Measurements from ENCODE around the gene PAK5.

The PAK5 gene

DNA sequence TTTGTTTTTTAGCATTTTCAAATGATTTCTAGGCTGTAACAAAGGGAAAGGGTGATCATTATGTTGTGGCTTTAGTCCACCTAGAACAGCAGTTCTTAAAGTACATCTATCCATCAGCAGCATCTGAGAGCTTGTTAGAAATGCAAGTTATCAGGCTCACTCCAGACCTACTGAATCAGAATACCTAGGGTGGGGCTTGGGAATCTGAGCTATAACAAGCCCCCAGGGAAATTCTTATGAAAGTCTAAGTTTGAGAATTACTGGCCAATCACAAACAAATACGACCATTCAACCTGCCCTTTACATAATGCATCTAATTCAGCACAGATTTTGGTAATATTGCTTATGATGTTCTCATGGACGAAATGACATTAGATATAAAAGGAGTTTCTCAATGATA is 201.0 kb downstream of the PAK5 start:
- ChIA-PET POLR2A (no interaction called here), CTCF (interaction anchor here (0.9 to 1.5 kb wide), 3 partner anchors 12 to 230 kb away, joined by 3 to 4 read pairs (median 4); no protein-coding TSS in a partner anchor)
- TF ChIP-seq CTCF (IDR thresholded peaks at IDR 0.05; ENCODE audit: control extremely low read depth, extremely low read depth, low read depth, missing control alignments): no peak
- DNase-seq (ENCODE audit: extremely low spot score): no peak

DNA sequence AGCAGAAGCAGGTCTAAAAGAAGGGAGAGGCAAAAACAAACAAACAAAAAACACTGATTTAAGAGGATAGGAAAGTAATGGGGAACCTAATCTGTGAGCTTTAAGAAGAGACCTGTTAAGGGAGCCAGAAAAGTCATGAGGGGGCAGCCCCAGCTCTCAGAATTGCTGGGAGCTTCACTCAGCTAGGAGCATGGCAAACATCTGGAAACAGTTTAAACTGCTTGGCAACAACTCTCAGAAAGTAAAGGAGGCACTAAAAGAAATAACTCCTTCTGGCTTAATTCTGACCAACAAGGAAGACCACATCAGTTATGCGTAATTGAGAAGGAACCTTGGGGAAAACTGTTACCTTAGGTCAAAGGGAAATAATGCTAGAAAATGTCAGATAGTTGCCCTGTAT is 203.1 kb downstream of the PAK5 start:
- no peak for TF ChIP-seq CTCF (IDR thresholded peaks at IDR 0.05; ENCODE audit: control extremely low read depth, extremely low read depth, low read depth, missing control alignments)
- DNase-seq (ENCODE audit: extremely low spot score): no peak
- ChIA-PET CTCF (interaction anchor here (1.1 to 3.3 kb wide), 3 partner anchors 10 to 23 kb away, joined by 3 to 10 read pairs (median 4); no protein-coding TSS in a partner anchor), POLR2A (interaction anchor here (0.6 kb wide), 1 partner anchor 86 kb away, joined by 3 read pairs; no protein-coding TSS in a partner anchor)

- no peak for TF ChIP-seq CTCF (IDR thresholded peaks at IDR 0.05; ENCODE audit: control extremely low read depth, extremely low read depth, low read depth, missing control alignments)
- CTCF ChIA-PET: interaction anchor here (3.3 kb wide), 1 partner anchor 17 kb away, joined by 10 read pairs; no protein-coding TSS in a partner anchor
- DNase-seq (ENCODE audit: extremely low spot score): no peak
- POLR2A ChIA-PET: no interaction called here
Measured at GRCh38 chr20:9634327-9634726, 204.5 kb downstream of the PAK5 start.

DNA sequence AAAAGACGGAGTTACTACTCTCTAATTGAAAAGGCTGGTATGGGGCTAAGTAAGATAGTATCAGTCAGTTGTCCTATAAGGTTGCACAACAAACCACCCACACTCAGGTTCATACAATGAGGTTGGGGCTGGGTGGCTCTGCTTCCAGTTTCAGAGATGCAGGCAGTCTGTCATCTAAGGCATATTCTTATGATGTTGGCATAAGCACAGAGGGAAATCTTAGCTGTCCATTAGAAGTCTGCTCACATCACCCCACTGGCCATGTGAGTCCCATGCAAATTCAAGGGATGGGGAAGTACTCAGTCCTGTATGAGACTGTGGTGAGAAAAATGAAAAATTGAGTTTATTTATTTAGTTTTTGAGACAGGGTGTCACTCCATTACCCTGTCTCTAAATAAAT is 205.9 kb downstream of the PAK5 start:
- CTCF ChIA-PET: no interaction called here
- no peak for TF ChIP-seq CTCF (IDR thresholded peaks at IDR 0.05; ENCODE audit: control extremely low read depth, extremely low read depth, low read depth, missing control alignments)
- POLR2A ChIA-PET: no interaction called here
- no peak for DNase-seq (ENCODE audit: extremely low spot score)

- ChIA-PET CTCF (interaction anchor here (0.8 to 1.8 kb wide), 3 partner anchors 14 to 23 kb away, joined by 3 to 6 read pairs (median 4); no protein-coding TSS in a partner anchor), POLR2A (no interaction called here)
- DNase-seq (ENCODE audit: extremely low spot score): no peak
- TF ChIP-seq CTCF (IDR thresholded peaks at IDR 0.05; ENCODE audit: control extremely low read depth, extremely low read depth, low read depth, missing control alignments): no peak
Measured at GRCh38 chr20:9632265-9632664, 206.6 kb downstream of the PAK5 start.

DNA sequence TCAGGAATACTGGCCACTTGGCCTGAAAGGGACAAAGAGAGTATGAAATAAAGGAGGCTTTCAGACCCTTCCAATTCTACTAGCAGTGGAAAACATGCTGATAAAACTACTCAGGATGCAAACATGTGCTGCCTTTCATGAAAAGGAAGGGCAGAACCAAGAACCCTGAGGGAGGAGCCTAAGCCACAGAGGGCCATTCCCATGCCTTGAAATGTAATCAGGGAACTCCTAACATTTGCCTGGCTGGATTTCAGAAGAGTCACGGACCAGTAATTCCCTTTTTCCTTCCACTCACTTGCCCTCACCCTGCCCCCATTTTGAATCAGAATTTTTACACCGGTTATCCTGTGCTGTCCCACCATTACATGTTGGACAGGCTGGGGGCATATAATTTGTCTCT is 208.3 kb downstream of the PAK5 start:
- no peak for TF ChIP-seq CTCF (IDR thresholded peaks at IDR 0.05; ENCODE audit: control extremely low read depth, extremely low read depth, low read depth, missing control alignments)
- ChIA-PET POLR2A (no interaction called here), CTCF (interaction anchor here (1.8 kb wide), 1 partner anchor 21 kb away, joined by 6 read pairs; no protein-coding TSS in a partner anchor)
- DNase-seq (ENCODE audit: extremely low spot score): no peak

Data from GM10248 (cell line).